Stimulated activated CD8-positive, alpha-beta memory T cell treated with anti-CD3 and anti-CD28 coated beads, Interleukin-12 subunit alpha, Interleukin-12 subunit beta, amount 100 ng/mL, for 24 hours (primary cell): ENCODE results near the gene UTS2.

Source experiments
- DNase-seq: peaks from one replicate; pipeline ENCODE4 v3.0.0-alpha.2; 2020; ENCODE audit errors: extremely low read depth

UTS2 gene

DNA sequence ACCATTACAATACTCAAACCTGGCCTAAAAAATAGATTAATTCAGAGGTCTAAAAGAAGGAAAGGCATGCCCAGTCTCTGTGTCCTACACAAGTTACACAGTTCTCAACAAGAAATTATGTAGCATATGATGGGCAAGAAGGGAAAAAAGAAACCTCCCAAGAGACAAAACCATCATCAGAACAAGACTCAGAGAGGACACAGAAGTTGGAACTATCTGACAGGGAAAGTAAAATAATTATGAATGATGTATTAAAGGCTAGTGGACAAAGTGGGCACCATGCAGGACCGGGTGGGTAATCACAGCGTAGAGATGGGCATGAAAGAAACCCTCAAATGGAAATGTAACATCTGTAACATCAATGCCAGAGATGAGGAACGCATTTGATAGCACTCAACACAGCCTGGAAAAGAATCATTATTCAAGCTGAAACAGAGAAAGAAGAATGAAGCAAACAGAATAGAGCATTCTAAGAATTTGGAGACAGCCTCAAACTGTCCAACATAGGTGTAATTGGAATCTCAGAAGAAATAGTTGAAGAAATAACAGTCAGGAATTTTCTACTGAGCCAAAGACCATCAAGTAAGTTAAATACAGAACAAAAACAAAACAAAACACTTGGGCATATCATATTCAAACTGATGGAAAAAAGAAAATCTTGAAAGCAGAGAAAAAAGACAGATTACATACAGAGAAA, 39.0 kb downstream of the UTS2 start:
- no peak for DNase-seq

DNA sequence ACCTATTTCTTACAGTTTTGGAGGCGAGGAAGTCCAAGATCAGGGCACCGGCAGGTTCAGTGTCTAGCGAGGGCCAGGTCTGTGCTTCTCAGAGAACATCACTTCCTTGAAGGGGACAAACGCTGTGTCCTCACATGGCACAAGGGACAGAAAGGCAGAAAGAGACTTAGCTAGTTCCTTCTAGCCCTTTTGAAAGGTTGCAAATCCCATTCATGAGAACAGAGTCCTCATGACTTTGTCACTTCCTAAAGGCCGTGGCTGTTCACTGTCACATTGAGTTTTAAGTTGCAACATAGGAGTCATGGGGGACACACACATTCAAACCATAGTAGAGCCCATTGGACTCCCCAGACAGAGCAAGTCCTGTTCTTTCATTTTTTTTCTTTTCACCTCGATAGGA, 41.4 kb downstream of the UTS2 start:
- no peak for DNase-seq

DNA sequence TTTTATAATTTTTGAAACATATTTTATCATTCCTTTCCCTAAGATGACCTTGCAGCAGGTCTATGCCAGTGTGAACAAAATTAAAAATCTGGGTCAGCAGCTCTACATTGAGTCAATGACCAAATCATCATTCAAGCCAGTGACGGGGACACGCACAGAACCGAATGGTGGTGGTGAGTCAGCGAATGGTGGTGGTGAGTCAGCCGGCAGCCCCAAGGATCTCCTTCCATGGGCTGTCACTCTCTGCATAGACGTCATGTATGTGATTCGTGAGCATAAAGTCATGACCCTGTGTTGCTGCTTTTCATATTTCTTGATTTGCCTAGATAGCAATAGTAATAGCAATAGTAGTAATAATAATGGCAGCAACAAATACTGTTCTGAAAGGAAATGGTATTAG, 42.5 kb downstream of the UTS2 start:
- no peak for DNase-seq

DNA sequence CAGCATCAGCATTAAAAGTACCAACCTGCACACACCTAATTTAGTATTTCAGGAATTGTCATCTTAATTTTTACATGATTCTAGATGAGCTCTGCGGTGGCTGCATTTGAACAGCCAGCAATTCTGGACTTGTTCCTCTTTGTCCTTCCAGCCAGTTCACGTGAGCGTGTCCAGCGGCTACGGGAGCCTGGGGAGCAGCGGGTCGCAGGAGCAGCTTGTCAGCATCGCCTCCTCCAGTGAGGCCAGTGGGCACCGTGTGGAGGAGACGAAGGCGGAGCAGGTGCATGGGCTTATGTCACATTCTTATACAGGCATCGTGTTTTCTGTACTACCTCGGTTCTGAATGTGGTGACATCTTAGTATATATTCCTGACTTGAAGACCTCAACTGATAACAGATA, 43.1 kb downstream of the UTS2 start:
- DNase-seq = no peak

DNA sequence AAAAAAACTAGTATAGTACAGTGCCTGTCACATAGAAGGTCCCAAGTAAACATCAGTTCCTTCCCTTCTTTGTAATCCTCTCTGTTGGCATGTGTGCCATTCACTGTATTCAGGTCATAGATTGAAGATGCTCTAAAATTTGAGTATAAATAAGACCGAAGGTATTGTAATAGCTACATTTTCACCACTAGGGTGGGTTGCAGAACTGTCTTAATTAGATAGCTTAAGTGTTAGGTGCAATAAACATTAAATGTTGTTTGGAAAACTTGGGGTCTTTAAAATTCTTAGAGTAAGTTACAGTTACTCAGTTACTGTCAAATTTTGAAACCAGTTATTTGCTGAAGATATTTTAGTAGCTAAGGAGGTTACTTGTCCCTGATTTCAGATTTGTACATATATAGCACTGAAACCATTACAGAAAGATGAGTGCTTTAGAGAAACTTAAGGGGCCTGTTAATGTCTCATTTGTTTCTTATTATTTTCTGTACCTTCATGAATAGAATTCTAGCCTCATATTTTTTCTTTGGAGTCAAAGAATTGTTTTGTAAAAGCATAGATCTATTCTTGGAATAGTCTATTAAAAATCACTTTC, 44.5 kb downstream of the UTS2 start:
- DNase-seq = no peak

DNA sequence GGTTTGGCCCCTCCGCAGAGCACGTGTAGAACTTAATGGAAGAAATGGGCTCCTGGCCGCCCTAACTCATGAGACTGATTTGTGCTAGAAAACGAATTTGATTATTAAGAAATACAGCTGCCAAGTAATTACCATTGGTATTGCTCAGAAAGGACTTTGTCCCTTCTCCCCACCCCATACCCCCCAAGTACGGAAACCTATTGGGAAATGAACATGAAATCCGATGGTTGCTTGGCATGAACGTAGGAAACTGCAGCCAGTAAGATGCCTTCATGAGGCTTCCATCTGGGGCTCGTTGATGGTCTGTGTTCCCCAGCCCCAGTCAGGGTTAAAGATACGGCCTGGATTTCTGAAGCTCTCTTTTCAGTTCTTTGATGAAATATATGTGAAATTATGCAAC, 47.4 kb downstream of the UTS2 start:
- no peak for DNase-seq
